Gastrocnemius medialis (tissue), 4 donors: ENCODE data around the gene FBXO42.
A peak's percentile ranks its signal among the peaks of the same experiment; 100 is the strongest.

Experiments used
- CTCF ChIP-seq, 5 experiments: fragments of 450-650 bp in 3 of 5; fragments of 200-600 bp in 2 of 5; sonication (generic) in 2 of 5; IDR thresholded peaks in 4 of 5; conservative IDR thresholded peaks in 1 of 5; 1 replicate in 4 of 5; 2 replicates in 1 of 5; pipeline ENCODE4 v1.5.1; 2016 to 2019; ENCODE audit warnings: antibody characterized with exemption in 5 of 5, mild to moderate bottlenecking in 3 of 5, moderate library complexity in 3 of 5
- POLR2A ChIP-seq, 2 donors: fragments of 450-650 bp; IDR thresholded peaks; one replicate each; pipeline ENCODE4 v1.6.1; 2017; ENCODE audit warnings: antibody characterized with exemption in 2 of 2, mild to moderate bottlenecking in 2 of 2, moderate library complexity in 2 of 2

- TF ChIP-seq CTCF (IDR thresholded peaks at IDR 0.05 in 4 of 5, conservative IDR thresholded peaks at IDR 0.05 in 1 of 5) = no peak
- peak in 1 of 2 donors; percentile 36 for TF ChIP-seq POLR2A (IDR thresholded peaks at IDR 0.05)
These were observed 102.6 kb downstream of the FBXO42 start for GRCh38 chr1:16249596-16250241.
